HG03159 (cell line): ENCODE data around the gene MAGEB1.

ENCODE experiments used
- ATAC-seq: cut with Tn5 transposase; IDR thresholded peaks from one replicate; pipeline ENCODE4 v1.9.1; 2021; ENCODE audit warnings: mild to moderate bottlenecking, moderate library complexity; ENCODE audit not compliant: unreplicated experiment

The MAGEB1 gene

GRCh38 chrX:30246769-30247489, at the start of gene MAGEB1:
Gene MAGEB1 (plus strand): TSS chrX:30247146. CDS start chrX:30250494, 3,348 bp downstream.
- no peak for ATAC-seq

DNA sequence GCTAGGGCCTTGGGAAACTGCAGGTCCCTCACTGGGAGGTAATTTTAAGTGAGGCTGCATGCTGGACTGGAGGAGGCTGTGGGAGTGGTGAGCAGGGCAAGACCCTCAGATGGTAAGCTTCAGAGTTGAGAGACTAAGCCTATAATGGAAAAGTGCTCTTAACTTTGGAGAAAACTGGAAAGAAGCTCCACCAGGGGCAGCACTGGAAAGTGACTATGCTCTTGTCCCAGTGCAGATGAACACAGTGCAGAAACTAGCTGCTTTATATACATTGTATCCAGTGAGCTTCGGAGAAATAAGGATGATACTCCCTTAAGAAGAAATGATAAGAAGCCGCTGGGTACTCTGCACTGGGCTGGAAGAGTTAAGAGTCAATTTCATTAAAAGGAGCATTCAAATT, 34.8 kb upstream of the MAGEB1 start:
- ATAC-seq = no peak

DNA sequence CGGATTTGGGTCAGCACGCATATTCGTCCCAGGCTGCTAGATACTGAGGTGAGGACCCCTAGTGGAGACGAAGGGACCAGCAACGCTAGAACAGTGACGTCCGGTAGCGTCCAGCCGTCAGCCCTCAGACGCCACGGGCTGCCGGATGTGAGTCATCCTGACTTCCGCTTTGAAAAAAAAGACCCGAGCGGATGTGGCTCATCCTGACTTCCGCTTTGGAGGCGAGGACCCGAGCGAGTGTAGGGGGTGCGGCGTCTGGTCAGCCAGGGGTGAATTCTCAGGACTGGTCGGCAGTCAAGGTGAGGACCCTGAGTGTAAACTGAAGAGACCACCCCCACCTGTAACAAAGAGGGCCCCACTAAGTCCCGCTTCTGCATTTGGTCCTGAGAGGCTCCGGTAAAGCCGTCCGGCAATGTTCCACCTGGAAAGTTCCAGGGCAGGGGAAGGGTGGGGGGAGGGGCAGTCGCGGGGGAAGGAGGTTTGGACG, 31.5 kb upstream of the MAGEB1 start, which contains the start of gene MAGEB2:
Gene MAGEB2, plus strand, starts transcription at position 207 of the 487 bp plus-strand sequence. CDS start 3,018 bp downstream, outside the sequence.
- no peak for ATAC-seq

GRCh38 chrX:30217465-30217864, 29.5 kb upstream of the MAGEB1 start:
- no peak for ATAC-seq

DNA sequence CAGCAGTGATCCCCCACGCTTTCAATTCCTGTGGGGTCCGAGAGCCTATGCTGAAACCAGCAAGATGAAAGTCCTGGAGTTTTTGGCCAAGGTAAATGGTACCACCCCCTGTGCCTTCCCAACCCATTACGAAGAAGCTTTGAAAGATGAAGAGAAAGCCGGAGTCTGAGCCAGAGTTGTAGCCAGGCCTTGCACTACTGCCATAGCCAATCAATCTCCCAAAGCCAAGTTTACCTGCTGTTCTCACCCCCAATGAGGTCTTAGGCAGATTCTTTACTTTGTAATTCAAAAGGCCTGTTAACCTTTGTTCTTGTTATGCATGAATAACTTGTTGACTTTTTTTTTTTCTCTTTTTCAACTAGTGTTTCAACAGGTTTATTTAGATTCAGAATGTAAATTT, 27.6 kb upstream of the MAGEB1 start:
- ATAC-seq = no peak

GRCh38 chrX:30220661-30221060, 26.3 kb upstream of the MAGEB1 start:
- no peak for ATAC-seq

GRCh38 chrX:30224536-30224935, 22.4 kb upstream of the MAGEB1 start:
- ATAC-seq = no peak

GRCh38 chrX:30228526-30228925, 18.4 kb upstream of the MAGEB1 start:
- no peak for ATAC-seq

- no peak for ATAC-seq
Measured at GRCh38 chrX:30230395-30230794, 16.6 kb upstream of the MAGEB1 start, which contains the start of gene MAGEB3. Gene MAGEB3 (plus strand): TSS chrX:30230657. CDS start chrX:30235925, 5,268 bp downstream.

GRCh38 chrX:30241724-30242415, 5.1 kb upstream of the MAGEB1 start, which contains the start of gene MAGEB4:
Gene MAGEB4 (plus strand): TSS chrX:30242000. CDS start chrX:30242136, 136 bp downstream.
- ATAC-seq = no peak

DNA sequence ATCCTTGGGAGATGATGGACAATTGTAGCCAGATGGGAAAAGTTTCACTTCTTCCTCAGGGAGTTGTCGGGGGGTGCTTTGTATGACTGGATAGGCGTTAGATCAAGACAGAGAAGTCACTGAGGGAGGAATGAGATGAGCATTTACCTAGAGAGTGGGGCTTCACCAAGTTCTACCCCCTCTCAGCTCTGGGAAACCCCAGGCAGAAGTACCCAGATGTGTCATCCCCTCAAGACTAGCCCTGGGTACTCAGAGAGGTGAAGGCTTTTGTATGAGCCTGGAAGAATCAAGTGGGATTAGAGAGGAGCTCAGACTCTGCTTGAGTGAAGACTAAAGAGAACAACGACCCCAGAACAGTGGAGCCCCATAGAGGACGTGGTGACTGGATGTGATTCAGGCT, 1.9 kb downstream of the MAGEB1 start:
- peak; percentile 59 for ATAC-seq

DNA sequence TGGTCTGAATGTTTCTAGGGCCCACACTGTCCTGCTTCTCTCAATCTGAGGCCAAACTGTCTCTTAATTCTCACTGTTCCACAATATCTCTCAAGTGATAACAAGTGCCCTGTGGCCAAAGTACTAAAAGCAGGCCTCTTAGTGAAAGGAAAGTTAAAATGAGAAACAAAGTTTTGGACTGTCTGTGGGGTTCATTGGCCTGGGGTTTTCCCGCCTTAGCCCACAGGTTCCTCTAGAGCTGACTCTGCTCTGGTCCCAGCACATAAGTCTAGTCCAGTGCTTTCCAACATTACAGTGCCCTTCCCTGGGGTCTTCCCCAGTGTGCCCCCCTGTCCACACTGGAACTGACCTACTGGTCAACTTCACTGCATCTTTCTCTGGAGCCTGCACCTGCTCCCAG, 6.3 kb downstream of the MAGEB1 start:
- peak; percentile 52 for ATAC-seq

- ATAC-seq = no peak
Measured at GRCh38 chrX:30259927-30260326, 13.0 kb downstream of the MAGEB1 start.

- no peak for ATAC-seq
Measured at GRCh38 chrX:30261012-30261411, 14.1 kb downstream of the MAGEB1 start.

DNA sequence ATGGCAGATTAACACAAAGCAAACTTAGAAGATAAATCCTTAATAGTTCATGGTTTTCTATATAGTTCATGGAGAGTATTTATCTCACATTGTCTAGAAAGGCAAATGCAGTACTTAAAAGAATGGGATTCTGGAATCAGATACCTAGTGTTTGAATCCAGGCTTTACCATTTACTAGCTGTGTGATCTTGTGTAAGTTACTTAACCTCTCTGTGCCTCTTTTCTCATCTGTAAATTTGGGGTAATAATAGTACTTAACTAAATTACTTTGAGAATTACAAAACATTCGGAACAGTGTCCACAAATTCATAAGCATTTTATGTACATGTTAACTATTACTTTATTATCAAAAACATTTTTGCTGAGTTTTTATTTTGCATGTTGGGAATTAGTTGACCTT, 15.8 kb downstream of the MAGEB1 start:
- ATAC-seq = no peak

DNA sequence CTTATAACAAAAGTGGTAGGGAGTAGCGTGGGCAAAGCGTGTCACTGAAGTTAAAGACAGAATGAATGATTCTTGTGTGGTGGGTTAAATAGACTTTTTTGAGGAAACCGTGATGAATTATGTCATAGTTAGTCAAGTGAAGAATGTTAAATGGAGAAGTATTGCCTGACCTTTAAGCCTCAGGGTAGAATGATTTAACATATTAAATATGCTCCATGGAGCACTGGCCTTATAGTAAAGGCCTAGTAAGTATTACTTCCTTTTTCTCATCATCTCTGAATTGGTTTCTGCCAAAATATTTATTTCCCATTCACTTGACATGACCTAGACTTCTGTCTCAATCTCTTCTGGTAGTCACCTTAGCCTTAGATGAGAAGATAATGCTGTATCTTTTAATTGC, 23.7 kb downstream of the MAGEB1 start:
- no peak for ATAC-seq

DNA sequence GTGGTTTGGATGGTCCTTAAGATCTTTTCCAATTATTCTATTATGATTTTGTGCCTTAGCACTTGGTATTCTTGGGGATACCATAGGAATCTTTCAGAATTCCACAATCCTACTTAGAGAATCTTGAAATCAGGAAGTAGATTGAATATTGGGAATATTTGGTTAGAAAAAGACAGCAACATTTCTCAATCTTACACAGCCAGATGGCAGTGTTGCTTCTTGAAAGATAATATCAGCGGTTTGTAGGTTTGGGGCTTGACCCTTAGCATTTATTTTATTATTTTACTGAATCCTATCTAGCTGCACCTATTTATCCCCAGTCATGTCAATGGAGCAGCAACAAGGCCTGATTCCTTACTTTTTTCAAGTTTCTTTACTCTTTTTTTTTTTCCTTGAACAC, 28.6 kb downstream of the MAGEB1 start:
- ATAC-seq = no peak

- ATAC-seq = no peak
Measured at GRCh38 chrX:30278365-30278764, 31.4 kb downstream of the MAGEB1 start.

GRCh38 chrX:30280428-30280827, 33.5 kb downstream of the MAGEB1 start:
- ATAC-seq = no peak

GRCh38 chrX:30282527-30282926, 35.6 kb downstream of the MAGEB1 start:
- ATAC-seq = no peak

- no peak for ATAC-seq
Measured at GRCh38 chrX:30283456-30284200, 36.7 kb downstream of the MAGEB1 start.
